KMS-11 (cell line): Measurements from ENCODE around the gene CEBPE.

Source experiments
- H2AFZ ChIP-seq: fragments of 200-600 bp; sonication (generic); 2 replicates; pipeline ENCODE4 v1.6.1; 2016; ENCODE audit warnings: antibody characterized with exemption, mixed run types, low read depth
- H3K27ac ChIP-seq: fragments of 200-600 bp; sonication (generic); 2 replicates; pipeline ENCODE4 v1.6.1; 2016; ENCODE audit warnings: mild to moderate bottlenecking, mixed run types
- H3K27me3 ChIP-seq: fragments of 200-600 bp; sonication (generic); 2 replicates; pipeline ENCODE4 v1.6.1; 2017; ENCODE audit warnings: mild to moderate bottlenecking, low read depth, mixed run types, moderate library complexity; ENCODE audit not compliant: insufficient read depth
- H3K36me3 ChIP-seq: fragments of 200-600 bp; sonication (generic); 2 replicates; pipeline ENCODE4 v1.6.1; 2017; ENCODE audit warnings: mild to moderate bottlenecking, mixed run types; ENCODE audit not compliant: insufficient read depth
- H3K4me1 ChIP-seq: fragments of 200-600 bp; sonication (generic); 2 replicates; pipeline ENCODE4 v1.6.1; 2016; ENCODE audit warnings: mild to moderate bottlenecking, low read depth, mixed run types; ENCODE audit not compliant: poor library complexity, severe bottlenecking
- H3K4me2 ChIP-seq: fragments of 200-600 bp; sonication (generic); 2 replicates; pipeline ENCODE4 v1.7.0; 2016; ENCODE audit warnings: mild to moderate bottlenecking, mixed run types
- H3K4me3 ChIP-seq: fragments of 200-600 bp; sonication (generic); IDR thresholded peaks from 2 replicates; pipeline ENCODE4 v1.6.1; 2017; ENCODE audit warnings: low read depth, low read length, mixed read lengths; ENCODE audit not compliant: insufficient read depth
- H3K79me2 ChIP-seq: fragments of 200-600 bp; sonication (generic); 2 replicates; pipeline ENCODE4 v1.6.1; 2016; ENCODE audit warnings: low read depth, mixed run types; ENCODE audit not compliant: insufficient read depth
- H3K9ac ChIP-seq: fragments of 200-600 bp; sonication (generic); 2 replicates; pipeline ENCODE4 v1.6.1; 2016; ENCODE audit warnings: mild to moderate bottlenecking, mixed run types
- H4K20me1 ChIP-seq: fragments of 200-600 bp; sonication (generic); 2 replicates; pipeline ENCODE4 v1.6.1; 2016; ENCODE audit warnings: mild to moderate bottlenecking, mixed run types; ENCODE audit not compliant: insufficient read depth
- CTCF ChIP-seq: fragments of 200-600 bp; sonication (generic); conservative IDR thresholded peaks from 2 replicates; pipeline ENCODE4 v1.6.1; 2017; ENCODE audit warnings: low read depth, mild to moderate bottlenecking, antibody characterized with exemption, low read length, moderate library complexity, mixed read lengths

Gene CEBPE

DNA sequence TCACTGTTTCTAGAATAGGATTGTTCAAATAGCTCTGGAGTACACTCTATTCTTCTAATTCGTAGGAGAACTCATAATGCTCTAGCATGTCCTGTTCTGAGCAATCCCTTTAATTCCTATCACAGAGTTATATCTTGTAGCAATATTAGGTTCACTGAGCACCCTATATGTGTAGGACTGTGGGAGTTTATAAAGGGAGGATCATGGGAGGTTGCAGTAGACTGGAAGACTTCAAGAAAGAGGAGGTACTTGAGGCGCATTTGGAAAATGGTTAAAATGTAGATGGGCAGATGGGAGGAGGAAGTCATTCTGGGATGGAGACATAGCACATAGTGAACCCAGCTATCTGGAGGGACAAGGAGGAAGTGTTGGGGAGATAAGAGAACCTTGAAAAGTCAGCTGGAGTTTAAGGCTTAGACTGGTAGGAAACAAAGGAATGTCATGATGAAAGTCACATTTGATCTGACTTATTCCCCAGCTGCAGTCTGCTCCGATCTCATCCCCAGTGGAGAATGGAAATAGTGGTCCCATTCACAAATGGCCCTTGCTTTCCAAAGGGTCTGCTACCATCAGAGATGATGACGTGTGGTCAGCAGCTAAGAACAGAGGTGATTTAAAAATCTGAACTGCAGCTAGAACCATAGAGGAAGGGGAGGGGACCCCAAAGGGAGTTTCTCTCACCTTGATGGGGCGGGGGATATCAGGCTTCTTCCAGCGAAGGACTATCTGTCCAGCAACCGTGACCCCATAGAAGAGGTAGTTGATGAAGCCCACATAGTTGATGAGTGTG is 10.1 kb upstream of the CEBPE start:
- Histone ChIP-seq H3K4me2 (no peak overlapping the region), H3K9ac (no peak overlapping the region), H3K79me2 (no peaks in the 10 kb centered on the region), H3K27ac (no peak overlapping the region), H3K36me3 (no peaks in the 10 kb centered on the region), H3K27me3 (no peaks in the 10 kb centered on the region), H4K20me1 (no peaks in the 10 kb centered on the region), H2AFZ (no peak overlapping the region), H3K4me1 (no peaks in the 10 kb centered on the region), H3K4me3 (no peak overlapping the region)
- TF ChIP-seq CTCF: no peak

DNA sequence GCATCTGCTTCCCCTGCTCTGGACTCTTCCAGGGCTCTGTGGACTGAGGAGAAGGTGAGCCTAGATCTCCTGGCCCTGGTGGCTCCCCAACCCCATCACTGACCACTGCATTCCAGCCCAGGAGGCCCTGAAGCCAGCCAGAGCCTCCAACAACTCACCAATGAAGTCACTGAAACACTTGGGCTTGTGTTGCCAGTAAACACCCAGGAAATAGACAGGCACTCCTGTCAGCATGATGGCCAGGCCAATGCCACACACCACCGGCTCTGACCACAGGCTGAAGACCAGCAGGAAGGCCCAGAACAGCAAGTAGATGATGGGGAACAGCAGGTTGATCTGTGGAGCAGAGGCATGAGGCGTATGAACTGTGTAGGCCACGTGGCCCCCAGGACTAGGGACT is 8.8 kb upstream of the CEBPE start:
- Histone ChIP-seq H3K4me3 (no peak overlapping the region), H3K79me2 (no peaks in the 10 kb centered on the region), H3K9ac (no peak overlapping the region), H4K20me1 (no peaks in the 10 kb centered on the region), H3K36me3 (no peaks in the 10 kb centered on the region), H3K27ac (no peak overlapping the region), H3K4me2 (no peak overlapping the region), H3K4me1 (no peaks in the 10 kb centered on the region), H3K27me3 (no peaks in the 10 kb centered on the region), H2AFZ (no peak overlapping the region)
- no peak for TF ChIP-seq CTCF

GRCh38 chr14:23126548-23127278 is 7.7 kb upstream of the CEBPE start:
- H3K4me1 ChIP-seq: peaks cover 2% of the 10 kb centered on the region

GRCh38 chr14:23125933-23126524 is 7.0 kb upstream of the CEBPE start:
- H3K36me3 ChIP-seq: no peaks in the 10 kb centered on the region
- no peak overlapping the region for H2AFZ ChIP-seq
- no peak for TF ChIP-seq CTCF
- H3K4me2 ChIP-seq: no peak overlapping the region
- H3K9ac ChIP-seq: no peak overlapping the region
- H3K27ac ChIP-seq: no peak overlapping the region
- no peaks in the 10 kb centered on the region for H3K79me2 ChIP-seq
- H3K4me3 ChIP-seq: no peak overlapping the region
- peaks cover 8% of the 10 kb centered on the region for H3K4me1 ChIP-seq
- H4K20me1 ChIP-seq: no peaks in the 10 kb centered on the region
- no peaks in the 10 kb centered on the region for H3K27me3 ChIP-seq

More at GRCh38 chr14:23126548-23127278, 7.7 kb upstream of the CEBPE start:
- H3K36me3 ChIP-seq: no peaks in the 10 kb centered on the region
- H3K79me2 ChIP-seq: no peaks in the 10 kb centered on the region
- H4K20me1 ChIP-seq: no peaks in the 10 kb centered on the region
- H3K27ac ChIP-seq: no peak overlapping the region
- no peak overlapping the region for H3K4me2 ChIP-seq
- H3K9ac ChIP-seq: no peak overlapping the region
- no peak for TF ChIP-seq CTCF
- H3K27me3 ChIP-seq: no peaks in the 10 kb centered on the region
- no peak overlapping the region for H3K4me3 ChIP-seq
- no peak overlapping the region for H2AFZ ChIP-seq
